Measurements from ENCODE around the gene MACC1.

MACC1 gene

GRCh38 chr7:20201380-20201779 lies 15.8 kb downstream of the MACC1 start:
- H3K27ac ChIP-seq: no peak overlapping the region
- DNase-seq: no peak
- intact Hi-C loops (cut with DNase I; ENCODE audit: low total_unique reads): no loop called here
- H3K4me3 ChIP-seq: no peak overlapping the region
- no peaks in the 10 kb centered on the region for H3K9me3 ChIP-seq
- no peaks in the 10 kb centered on the region for H3K27me3 ChIP-seq
- H3K36me3 ChIP-seq: no peaks in the 10 kb centered on the region
- TF ChIP-seq CTCF (IDR thresholded peaks at IDR 0.05): no peak
- no peaks in the 10 kb centered on the region for H3K4me1 ChIP-seq

- DNase-seq: no peak
- Histone ChIP-seq H3K27ac (no peak overlapping the region), H3K4me3 (no peak overlapping the region), H3K4me1 (no peaks in the 10 kb centered on the region), H3K27me3 (no peaks in the 10 kb centered on the region), H3K9me3 (no peaks in the 10 kb centered on the region), H3K36me3 (no peaks in the 10 kb centered on the region)
- no peak for TF ChIP-seq CTCF (IDR thresholded peaks at IDR 0.05)
- intact Hi-C loops (cut with DNase I; ENCODE audit: low total_unique reads): no loop called here
These were observed 16.2 kb downstream of the MACC1 start for GRCh38 chr7:20200971-20201370.

GRCh38 chr7:20200361-20200760 lies 16.8 kb downstream of the MACC1 start:
- H3K27me3 ChIP-seq: no peaks in the 10 kb centered on the region
- H3K36me3 ChIP-seq: no peaks in the 10 kb centered on the region
- no peak for DNase-seq
- H3K9me3 ChIP-seq: no peaks in the 10 kb centered on the region
- TF ChIP-seq CTCF (IDR thresholded peaks at IDR 0.05): no peak
- intact Hi-C loops (cut with DNase I; ENCODE audit: low total_unique reads): no loop called here
- H3K4me1 ChIP-seq: no peaks in the 10 kb centered on the region
- H3K27ac ChIP-seq: no peak overlapping the region
- no peak overlapping the region for H3K4me3 ChIP-seq

- H3K4me3 ChIP-seq: no peak overlapping the region
- H3K27me3 ChIP-seq: no peaks in the 10 kb centered on the region
- no peak overlapping the region for H3K27ac ChIP-seq
- no peak for TF ChIP-seq CTCF (IDR thresholded peaks at IDR 0.05)
- no peaks in the 10 kb centered on the region for H3K4me1 ChIP-seq
- intact Hi-C loops (cut with DNase I; ENCODE audit: low total_unique reads): no loop called here
- H3K9me3 ChIP-seq: no peaks in the 10 kb centered on the region
- peak; percentile 54 to 68 for DNase-seq
- H3K36me3 ChIP-seq: no peaks in the 10 kb centered on the region
These were observed 18.0 kb downstream of the MACC1 start for GRCh38 chr7:20199015-20199737.

GRCh38 chr7:20198260-20198659 lies 18.9 kb downstream of the MACC1 start:
- no peaks in the 10 kb centered on the region for H3K36me3 ChIP-seq
- intact Hi-C loops (cut with DNase I; ENCODE audit: low total_unique reads): no loop called here
- no peak overlapping the region for H3K27ac ChIP-seq
- H3K27me3 ChIP-seq: no peaks in the 10 kb centered on the region
- no peaks in the 10 kb centered on the region for H3K4me1 ChIP-seq
- no peak for TF ChIP-seq CTCF (IDR thresholded peaks at IDR 0.05)
- no peaks in the 10 kb centered on the region for H3K9me3 ChIP-seq
- DNase-seq: no peak
- no peak overlapping the region for H3K4me3 ChIP-seq

GRCh38 chr7:20197837-20198236 lies 19.3 kb downstream of the MACC1 start:
- intact Hi-C loops (cut with DNase I; ENCODE audit: low total_unique reads): no loop called here
- Histone ChIP-seq H3K4me1 (no peaks in the 10 kb centered on the region), H3K4me3 (no peak overlapping the region), H3K27me3 (no peaks in the 10 kb centered on the region), H3K36me3 (no peaks in the 10 kb centered on the region), H3K9me3 (no peaks in the 10 kb centered on the region), H3K27ac (no peak overlapping the region)
- no peak for DNase-seq
- TF ChIP-seq CTCF (IDR thresholded peaks at IDR 0.05): no peak
